Measurements from ENCODE around the gene DIDO1. TPM values are rescaled to one million over a fixed set of nuclear protein-coding genes. Genes with fewer than 3 reads are reported as not detected.

DIDO1 gene
- 32.3 TPM for total RNA-seq
- long read RNA-seq, transcript DIDO1-205 (6 exons, 2,833 nt): minor isoform, 7 of 69 reads
- long read RNA-seq, transcript DIDO1-202 (6 exons, 2,707 nt): major isoform, 41 of 69 reads
- long read RNA-seq, partial matches to known transcripts: 6 of 69 reads
- long read RNA-seq, other reads (novel, unspliced or antisense): 15 of 69 reads

- intact Hi-C loops (cut with DNase I): no loop called here
- peak; percentile 92 for ATAC-seq (ENCODE audit: poor library complexity)
- DNase-seq: peak; percentile 93
Measured at GRCh38 chr20:62926229-62927127, at the start of gene DIDO1. Gene DIDO1 (minus strand): TSS chr20:62926505.

DNA sequence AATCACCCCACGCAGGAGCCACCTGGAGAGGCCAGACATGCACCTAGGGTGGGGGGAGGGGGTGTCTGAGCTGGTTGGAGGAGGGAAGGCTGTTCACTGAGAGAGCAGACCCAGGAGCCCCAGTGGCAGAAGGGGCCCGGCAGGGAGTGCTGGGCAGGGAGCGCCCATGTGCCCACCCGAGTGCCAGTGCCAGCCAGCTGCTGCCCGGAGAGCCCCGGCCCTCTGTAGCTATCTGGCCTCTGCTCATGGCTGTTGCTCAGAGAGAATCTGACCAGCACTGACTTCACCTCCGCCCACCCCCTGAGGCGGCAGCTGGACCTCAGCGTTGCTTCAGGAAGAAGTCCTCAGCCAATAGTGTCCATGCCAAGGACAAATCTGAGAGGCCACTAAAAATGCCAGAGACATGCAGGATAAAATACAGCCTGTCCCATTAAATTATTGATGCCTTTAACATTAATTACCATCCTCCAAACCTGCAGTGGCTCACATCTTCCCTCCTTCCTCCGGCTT is 49.0 kb upstream of the DIDO1 start:
- intact Hi-C loops (cut with DNase I): no loop called here
- ATAC-seq (ENCODE audit: poor library complexity) (no peak), DNase-seq (no peak)

GRCh38 chr20:62972845-62973745 is 46.8 kb upstream of the DIDO1 start:
- DNase-seq (no peak), ATAC-seq (ENCODE audit: poor library complexity) (peak; percentile 9)
- intact Hi-C loops (cut with DNase I): no loop called here

DNA sequence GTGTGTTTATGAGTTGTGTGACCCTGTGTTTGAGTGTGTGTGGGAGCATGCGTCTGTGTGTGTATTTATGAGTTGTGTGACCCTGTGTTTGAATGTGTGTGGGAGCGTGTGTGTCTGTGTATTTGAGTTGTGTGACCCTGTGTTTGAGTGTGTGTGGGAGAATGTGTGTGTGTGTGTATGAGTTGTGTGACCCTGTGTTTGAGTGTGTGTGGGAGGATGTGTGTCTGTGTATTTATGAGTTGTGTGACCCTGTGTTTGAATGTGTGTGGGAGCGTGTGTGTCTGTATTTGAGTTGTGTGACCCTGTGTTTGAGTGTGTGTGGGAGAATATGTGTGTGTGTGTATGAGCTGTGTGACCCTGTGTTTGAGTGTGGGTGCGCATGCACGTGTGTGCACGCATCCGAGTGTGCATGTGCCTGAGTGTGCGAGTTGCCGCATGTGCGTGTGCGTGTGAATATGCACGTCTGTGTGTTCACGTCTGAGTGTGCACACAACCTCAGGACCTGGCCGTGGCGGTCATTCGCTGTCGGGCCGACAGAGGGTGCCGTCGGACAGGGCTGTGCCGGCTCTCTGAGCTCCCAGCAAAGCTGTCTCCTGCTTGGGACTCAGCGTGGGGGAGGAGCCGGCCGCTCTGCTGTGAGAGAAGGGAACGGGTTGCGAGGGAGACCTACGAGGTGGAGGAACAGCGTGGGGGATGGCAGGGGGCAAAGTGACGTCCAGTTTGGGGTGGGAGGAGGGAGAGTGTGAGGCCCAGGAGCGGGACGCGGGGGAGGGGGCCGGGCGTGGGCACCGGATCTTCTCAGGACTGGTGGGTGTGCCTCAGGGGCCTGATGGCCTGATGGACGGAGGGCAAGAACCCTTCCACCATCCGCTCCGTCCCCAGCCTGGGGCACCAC is 45.9 kb upstream of the DIDO1 start:
- peak; percentile 95 for ATAC-seq (ENCODE audit: poor library complexity)
- DNase-seq: peak; percentile 91
- intact Hi-C loops (cut with DNase I): no loop called here

- intact Hi-C loops (cut with DNase I): no loop called here
- ATAC-seq (ENCODE audit: poor library complexity): no peak
- no peak for DNase-seq
Measured at GRCh38 chr20:62971211-62971949, 45.1 kb upstream of the DIDO1 start.

- DNase-seq: no peak
- intact Hi-C loops (cut with DNase I): no loop called here
- no peak for ATAC-seq (ENCODE audit: poor library complexity)
Measured at GRCh38 chr20:62970307-62971210, 44.3 kb upstream of the DIDO1 start.

DNA sequence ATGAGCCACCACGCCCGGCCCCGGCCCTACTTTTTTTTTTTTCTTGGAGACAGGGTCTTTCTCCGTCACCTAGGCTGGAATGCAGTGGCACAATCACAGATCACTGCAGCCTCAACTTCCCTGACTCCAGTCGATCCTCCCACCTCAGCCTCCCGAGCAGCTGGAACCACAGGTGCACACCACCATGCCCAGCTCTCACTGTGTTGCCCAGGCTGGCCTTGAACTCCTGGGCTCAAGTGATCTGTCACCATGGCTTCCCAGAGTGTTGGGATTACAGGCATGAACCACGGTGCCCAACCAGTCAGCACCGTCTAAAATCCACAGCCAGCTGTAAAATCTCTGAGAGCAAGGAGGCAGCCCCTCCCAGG is 43.6 kb upstream of the DIDO1 start:
- DNase-seq: no peak
- no peak for ATAC-seq (ENCODE audit: poor library complexity)
- intact Hi-C loops (cut with DNase I): no loop called here

DNA sequence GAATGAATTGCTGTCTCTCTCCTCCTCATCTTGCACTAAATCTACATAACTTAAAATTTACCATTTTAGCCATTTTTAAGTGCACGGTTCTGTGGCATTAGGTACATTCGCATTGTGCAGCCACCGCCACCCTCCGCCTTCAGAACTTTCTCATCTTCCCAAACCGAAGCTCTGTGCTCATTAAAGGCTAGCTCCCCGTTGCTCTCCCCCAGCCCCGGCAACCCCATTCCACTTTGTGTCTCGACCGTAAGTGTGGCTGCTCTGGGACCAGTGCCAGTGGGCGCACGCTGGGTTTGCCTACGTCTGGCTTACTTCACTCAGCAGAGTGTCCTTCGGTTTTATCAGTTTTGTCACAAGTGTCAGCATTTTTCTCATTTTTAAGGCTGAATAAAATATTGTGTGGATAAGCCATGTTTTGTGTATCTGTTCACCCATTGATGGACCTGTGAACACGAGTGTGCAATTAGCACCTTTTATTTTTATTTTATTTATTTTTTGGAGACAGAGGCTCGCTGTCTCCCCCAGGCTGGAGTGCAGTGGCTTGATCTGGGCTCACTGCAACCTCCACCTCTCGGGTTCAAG is 43.0 kb upstream of the DIDO1 start:
- intact Hi-C loops (cut with DNase I): no loop called here
- DNase-seq (no peak), ATAC-seq (ENCODE audit: poor library complexity) (no peak)

DNA sequence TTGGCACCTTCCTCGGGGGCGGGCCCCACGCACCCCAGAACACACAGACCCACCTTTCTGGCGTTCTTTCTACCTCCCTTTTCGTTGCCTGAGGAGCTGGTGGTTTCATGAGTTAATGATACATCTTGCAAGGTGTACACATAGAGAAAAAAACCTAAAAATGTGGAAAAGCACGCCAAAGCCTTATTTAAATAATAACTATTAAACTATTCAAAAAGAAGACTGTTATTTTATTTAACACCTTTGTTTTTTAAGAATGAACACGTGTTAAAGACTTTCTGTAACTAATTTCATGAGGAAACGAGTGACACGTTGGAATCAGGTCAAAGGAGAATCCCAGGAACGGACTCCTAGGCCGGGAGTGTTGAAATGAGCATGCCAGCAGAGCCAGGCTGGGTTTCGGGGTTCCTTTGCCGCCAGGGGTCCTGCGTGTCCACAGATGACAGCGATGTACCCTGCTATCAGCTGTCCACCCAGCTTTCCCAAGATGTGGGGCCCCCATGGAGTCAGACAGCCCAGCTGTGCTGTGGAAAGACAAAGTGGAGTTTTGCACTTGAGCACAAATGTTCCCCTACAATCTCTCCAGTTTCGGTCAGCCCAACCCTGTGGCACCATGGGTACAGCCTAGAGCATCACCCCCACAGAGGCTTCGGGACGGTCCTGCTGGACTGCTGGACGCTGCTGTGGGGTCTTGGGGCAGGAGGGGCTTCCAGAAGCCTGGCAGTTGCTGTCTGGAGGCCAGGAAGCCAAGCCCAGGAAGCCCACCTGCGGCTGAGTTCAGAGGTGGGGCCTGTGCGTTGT is 42.3 kb upstream of the DIDO1 start:
- DNase-seq: no peak
- ATAC-seq (ENCODE audit: poor library complexity): no peak
- intact Hi-C loops (cut with DNase I): no loop called here

DNA sequence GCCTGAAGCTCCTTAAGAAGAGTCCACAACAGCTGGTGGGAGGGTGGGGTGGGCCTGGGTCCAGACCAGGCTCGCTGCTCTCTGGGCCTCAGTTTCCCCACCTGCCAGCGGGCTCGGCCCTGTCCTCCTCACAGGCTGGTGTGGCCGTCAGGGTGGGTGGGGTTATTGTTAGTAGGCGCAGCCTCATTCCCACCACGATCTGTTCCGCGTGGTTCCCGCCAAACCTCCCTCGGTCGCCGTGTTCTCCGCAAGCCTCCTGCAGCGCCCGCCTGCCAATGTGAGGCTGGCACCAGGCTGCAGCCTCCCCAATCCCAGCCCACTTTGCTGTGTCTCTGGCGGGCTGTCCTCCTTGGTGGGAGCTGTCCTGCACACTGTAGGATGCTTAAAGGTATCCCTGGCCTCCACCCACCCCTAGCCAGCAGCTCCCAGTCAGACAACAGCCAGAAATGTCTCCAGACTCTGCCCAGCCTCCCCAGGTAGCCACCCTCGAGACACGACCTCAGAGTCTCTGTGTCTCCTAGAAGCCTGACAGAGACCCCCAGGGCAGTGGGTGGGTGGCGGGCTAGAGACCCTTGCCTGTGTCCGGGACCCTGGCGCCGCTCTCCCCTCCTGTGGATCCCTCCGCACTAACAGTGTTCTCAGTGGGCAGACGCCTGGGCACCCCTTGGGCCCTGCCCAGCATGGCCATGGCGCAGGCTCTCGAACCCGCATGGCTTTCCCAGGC is 41.5 kb upstream of the DIDO1 start:
- ATAC-seq (ENCODE audit: poor library complexity) (no peak), DNase-seq (no peak)
- intact Hi-C loops (cut with DNase I): no loop called here

DNA sequence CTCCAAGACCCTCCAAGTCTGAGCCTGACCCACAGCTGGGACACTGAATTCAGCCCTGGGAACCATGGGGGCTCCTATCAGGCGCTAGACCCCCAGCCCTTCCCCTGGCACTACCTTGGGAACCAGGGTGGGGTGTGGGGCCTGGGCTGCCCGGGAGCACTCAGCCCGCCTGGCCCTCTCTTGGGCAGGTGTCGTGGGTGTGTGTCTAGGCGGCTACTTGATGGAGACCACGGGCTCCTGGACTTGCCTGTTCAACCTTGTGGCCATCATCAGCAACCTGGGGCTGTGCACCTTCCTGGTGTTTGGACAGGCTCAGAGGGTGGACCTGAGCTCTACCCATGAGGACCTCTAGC is 40.8 kb upstream of the DIDO1 start:
- intact Hi-C loops (cut with DNase I): no loop called here
- no peak for ATAC-seq (ENCODE audit: poor library complexity)
- DNase-seq: no peak

- no peak for DNase-seq
Measured at GRCh38 chr20:62966212-62967148, 40.2 kb upstream of the DIDO1 start.

DNA sequence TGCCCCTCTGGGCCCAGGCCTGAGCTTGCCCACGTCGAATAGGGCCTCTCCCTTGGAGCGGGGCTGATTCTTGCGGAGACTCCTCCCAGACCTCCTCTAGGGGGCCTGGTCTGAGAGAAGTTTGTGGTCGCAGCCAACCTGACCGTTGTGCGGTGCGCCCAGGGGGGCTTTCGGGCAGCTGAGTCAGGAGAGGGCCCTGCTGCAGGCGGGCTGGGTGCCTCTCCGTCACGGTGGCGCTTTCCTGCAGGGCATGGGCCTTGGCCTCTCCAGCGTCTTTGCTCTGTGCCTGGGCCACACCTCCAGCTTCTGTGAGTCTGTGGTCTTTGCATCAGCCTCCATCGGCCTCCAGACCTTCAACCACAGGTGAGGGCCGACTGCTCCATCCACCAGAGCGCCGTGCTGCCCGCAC is 39.1 kb upstream of the DIDO1 start:
- ATAC-seq (ENCODE audit: poor library complexity) (no peak), DNase-seq (no peak)
- intact Hi-C loops (cut with DNase I): no loop called here

More at GRCh38 chr20:62966212-62967148, 40.2 kb upstream of the DIDO1 start:
- intact Hi-C loops (cut with DNase I): no loop called here
- ATAC-seq (ENCODE audit: poor library complexity): no peak

GRCh38 chr20:62964700-62965099 is 38.4 kb upstream of the DIDO1 start:
- intact Hi-C loops (cut with DNase I): no loop called here
- no peak for ATAC-seq (ENCODE audit: poor library complexity)
- DNase-seq: no peak

Measured in Right ventricle myocardium superior (tissue), 1 donor.